HL-60/S4 (cell line): ENCODE data around the gene ZDHHC20.

Experiments used
- in situ Hi-C: fragments of 300-500 bp; cut with MboI; formaldehyde crosslinking; loops from 2 replicates; pipeline ENCODE4 v1.14.3; 2022; ENCODE audit warnings: low sequenced_read_pairs

Gene ZDHHC20

GRCh38 chr13:21364357-21364756 lies 94.7 kb downstream of the ZDHHC20 start:
- in situ Hi-C loops: no loop called here

- in situ Hi-C loops: no loop called here
Measured at GRCh38 chr13:21362741-21363140, 96.4 kb downstream of the ZDHHC20 start.

DNA sequence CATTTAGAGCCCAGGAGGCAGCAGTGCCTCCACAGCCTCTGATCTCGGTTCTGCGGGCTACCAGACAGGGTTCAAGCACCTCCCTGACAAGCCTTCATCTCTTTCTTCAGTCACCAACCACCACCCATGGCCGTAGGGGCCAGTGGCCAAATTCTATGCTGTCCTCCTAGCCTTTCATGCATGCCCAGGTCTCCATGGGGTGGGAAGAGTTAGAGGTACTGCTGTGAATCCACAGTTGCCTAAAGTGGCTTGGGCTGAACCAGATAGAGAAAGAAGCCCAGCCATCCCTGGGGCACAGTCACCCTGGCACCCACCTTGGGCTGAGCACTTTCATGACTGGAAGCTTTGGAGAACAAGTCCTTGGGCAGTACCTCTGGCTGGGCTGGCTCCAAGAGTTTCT lies 97.4 kb downstream of the ZDHHC20 start:
- in situ Hi-C loops: no loop called here

- in situ Hi-C loops: no loop called here
Measured at GRCh38 chr13:21361123-21361522, 98.0 kb downstream of the ZDHHC20 start.

DNA sequence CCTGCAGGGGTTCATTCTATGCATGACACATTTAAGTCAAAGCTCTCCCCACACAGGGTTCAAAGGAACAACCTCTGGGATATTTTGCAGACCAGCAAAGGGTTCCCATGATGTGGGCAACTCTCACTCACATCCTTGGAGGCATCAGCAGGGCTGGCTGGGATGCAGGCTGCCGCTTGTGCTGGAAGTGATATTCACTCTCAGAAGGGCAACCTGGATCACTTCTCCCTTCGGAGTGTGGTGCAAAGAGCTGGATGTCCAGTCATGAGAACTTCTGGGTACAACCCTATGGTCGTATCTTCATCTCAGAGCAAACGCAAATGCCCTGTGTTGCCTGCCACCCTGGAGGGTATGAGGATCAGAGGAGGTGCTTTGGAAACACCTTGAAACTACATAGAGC lies 98.6 kb downstream of the ZDHHC20 start:
- in situ Hi-C loops: no loop called here

DNA sequence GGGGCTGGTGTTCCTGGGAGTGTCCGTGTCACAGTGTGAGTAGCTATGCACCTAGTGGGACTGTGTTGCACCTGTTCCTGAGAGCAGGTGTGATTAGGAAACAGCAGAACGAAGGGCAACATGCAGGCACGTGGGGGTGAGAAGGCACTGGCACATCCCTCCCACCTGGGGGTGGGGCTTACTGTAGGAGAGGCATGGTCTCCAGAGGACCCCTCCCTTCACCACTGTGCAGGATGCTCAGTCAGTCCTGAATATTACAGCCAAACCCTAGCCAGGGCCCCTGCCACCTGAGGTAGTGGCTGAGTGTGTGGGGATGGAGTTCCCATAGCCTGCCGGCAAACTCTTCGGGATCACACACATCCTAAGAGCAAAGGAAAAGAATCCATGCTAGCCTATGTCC lies 99.2 kb downstream of the ZDHHC20 start:
- in situ Hi-C loops: no loop called here

- in situ Hi-C loops: no loop called here
Measured at GRCh38 chr13:21355304-21355703, 103.8 kb downstream of the ZDHHC20 start.

DNA sequence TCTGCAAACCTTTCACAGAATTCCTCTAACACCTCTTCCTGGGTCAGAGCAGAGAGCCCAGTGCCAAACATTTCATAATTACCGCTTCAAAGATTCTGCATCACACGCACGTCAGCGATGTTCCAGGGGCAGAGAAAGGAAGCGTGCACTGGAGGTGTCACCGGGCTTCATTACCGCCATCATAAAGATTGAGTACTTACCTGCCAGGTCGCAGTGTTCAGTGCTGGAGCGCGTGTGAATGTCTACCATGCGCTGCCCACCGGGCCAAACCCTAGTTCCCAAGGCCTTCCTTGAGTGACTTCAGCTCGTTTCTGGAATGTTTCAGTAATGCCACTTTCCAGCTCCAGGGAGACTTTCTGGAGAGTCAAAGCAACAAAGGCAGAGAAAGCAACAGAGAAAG lies 104.4 kb downstream of the ZDHHC20 start:
- in situ Hi-C loops: no loop called here

- in situ Hi-C loops: no loop called here
Measured at GRCh38 chr13:21348488-21349120, 110.5 kb downstream of the ZDHHC20 start.

DNA sequence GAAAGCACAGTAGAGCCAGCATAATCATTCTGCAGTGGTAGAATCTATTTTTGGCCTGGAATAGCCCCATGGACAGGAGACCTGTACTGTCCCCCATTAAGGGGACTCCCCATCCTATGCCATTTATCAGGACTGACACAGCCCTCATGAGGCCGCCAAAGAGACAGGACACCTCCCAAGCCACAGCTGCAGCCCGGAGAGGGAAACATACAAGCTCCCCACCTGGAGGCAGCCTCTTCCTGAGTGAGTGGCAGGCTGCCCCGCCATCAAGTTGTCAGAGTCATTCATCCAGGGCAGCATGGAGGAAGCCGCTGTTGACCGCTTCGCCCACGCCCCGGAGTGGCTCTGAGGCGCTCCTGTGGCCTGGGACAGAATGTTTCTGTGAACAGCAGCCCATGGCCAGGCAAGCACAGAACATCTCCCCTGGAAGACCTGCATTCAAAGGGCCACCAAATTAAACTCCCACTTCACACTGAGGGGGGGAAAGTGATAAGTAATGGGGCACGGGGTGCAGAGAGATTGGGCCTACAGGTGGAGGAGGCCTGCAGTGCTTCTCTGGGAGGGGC lies 111.3 kb downstream of the ZDHHC20 start:
- in situ Hi-C loops: no loop called here

GRCh38 chr13:21344662-21345176 lies 114.4 kb downstream of the ZDHHC20 start:
- in situ Hi-C loops: no loop called here

DNA sequence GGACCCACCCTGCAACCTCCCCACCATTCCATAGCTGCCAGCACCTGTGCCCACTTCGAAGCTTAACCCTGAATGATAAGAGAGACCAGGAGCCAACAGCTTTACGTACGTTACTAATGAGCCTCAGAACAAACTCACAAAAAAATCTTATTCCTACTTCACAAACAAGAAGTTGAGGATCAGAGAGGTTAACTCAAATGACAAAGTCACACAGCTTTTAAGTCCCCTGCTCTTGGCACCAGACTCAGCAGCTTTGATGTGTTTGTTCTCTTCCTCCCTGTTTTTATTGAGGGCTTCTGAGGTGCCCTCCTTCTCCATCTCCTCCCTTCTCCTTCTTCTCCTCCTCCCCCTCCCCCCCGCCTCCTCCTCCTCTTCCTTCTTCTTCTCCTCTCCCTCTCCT lies 115.4 kb downstream of the ZDHHC20 start:
- in situ Hi-C loops: no loop called here

DNA sequence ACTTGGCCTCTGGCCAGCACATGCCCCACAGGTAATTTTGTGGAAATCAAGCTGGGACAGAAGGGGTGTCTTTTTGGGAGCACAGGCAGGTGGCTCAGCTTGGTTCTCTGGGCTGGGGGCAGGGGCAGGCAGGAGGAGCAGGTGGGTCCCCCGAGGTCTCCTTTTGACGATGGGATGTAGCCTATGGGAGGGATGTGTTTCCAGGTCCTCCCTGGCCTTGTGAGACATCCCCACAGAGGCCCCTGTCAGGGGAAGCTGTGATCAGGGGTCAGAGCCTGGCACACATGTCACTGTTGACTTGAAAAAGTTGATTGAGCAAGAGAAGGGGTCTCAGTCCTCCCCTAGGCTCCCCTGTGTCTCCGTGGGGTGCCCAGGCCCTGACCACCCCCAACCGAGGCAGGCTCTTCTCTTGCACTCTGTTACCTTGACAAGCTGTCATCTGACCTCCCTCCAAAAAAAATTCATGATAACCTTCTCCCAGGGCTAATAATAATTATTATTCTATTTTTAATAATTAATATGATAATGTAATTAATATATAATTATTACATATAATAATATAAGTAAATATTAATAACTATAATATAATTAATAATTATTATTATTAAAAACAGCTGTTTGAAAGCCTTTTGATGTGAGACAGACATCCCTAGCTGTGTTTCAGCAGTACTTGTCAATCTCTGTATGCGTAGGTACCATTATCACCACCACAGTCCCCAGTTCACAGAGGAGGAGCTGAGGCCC lies 116.2 kb downstream of the ZDHHC20 start:
- in situ Hi-C loops: no loop called here

DNA sequence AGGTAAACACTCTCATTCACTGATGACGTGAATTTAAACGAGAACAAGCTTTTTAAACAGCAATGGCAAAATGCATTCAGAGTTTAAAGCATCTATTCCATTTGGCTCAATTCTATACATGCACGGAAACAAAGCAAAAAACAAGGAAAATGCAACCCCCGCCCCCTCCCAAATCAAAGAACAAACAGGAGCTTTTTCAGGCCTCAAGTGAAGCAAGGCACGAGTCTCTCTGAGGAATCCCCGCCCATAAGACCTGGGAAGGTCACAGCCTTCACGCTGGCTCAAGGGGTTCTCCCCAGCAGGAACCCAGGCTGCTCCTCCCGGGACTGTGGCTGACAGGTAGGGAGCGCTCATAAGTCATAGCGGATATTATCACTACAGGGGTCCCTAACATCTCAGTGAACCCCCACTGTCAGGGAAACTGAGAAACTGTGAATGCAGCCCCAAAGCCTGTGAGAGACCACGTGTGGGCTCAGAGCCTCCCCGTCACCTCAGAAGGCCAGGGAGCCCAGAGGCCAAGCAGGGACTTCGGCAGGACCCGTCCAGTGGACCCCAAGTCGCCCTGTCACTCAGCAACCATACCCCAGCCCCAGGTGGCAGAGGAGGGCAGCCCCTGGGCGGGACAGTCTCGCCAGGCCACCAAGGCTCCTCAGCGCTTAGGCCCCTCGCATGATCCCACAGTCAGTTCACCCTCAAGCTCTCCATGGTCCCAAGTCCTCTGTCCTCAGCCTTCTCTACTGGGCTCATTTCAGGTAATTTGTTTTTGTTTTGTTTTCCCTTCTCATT lies 117.3 kb downstream of the ZDHHC20 start:
- in situ Hi-C loops: no loop called here

DNA sequence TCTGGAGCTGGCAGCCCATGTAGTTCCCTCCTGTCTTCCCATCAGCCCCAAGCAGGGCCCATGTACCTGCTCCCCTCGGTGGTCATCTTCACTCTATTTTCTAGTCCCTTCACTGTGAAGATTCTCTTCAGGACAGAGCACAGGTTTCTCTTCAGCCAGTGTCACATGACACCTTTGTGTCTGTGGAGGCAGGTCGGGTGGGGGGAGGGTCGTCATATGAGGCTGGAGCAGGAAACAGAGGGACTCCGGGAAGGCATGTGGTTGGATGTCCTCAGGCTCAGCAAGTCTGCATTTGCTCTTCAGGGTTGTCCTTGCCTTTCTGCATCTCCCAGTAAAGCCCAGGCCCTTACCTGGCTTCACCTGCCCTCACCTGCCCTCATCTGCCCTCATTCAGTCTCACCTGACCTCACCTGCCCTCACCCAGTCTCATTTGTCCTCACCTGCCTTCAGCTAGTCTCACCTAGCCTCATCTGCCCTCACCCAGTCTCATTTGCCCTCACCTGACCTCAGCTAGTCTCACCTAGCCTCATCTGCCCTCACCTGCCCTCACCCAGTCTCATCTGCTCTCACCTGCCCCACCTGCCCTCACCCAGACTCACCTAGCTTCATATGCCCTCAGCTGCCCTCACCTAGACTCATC lies 120.3 kb downstream of the ZDHHC20 start:
- in situ Hi-C loops: no loop called here

- in situ Hi-C loops: no loop called here
Measured at GRCh38 chr13:21338156-21338555, 120.9 kb downstream of the ZDHHC20 start.

GRCh38 chr13:21336609-21337349 lies 122.3 kb downstream of the ZDHHC20 start:
- in situ Hi-C loops: no loop called here

- in situ Hi-C loops: no loop called here
Measured at GRCh38 chr13:21333186-21333585, 125.9 kb downstream of the ZDHHC20 start.

- in situ Hi-C loops: no loop called here
Measured at GRCh38 chr13:21330126-21330861, 128.8 kb downstream of the ZDHHC20 start.
